ENCODE data around the gene EIF5. TPM values are rescaled to one million over a fixed set of nuclear protein-coding genes. Genes with fewer than 3 reads are reported as not detected.

Gene EIF5
- total and polyA plus RNA-seq, 2 of the 8 experiments (the other 6 are each of a cell fraction or from before 2014, with no cell fraction given) = 179 to 323 TPM

DNA sequence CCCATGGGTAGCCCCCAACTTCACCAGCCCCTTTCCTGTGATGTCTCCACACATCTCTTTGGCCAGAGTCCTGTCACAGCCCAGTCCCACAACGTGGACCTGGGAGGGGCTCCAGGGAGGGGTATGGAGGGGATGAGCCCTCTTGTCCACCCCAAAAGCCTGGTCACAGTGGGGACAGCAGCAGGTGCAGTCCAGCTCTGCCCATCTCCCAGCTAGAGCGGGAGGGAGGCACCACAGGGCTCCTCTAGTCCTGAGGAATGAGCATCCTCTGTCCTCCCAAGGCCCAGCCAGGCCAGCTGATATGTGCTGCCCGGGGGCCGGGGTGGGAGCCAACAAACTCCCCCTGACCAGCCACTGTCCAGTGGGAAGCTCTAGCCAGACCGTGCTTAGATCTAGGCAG lies 43.5 kb upstream of the EIF5 start:
- H2AFZ ChIP-seq (ENCODE audit: low read length) = no peak overlapping the region
- H3K18ac ChIP-seq (ENCODE audit: extremely low read depth, low read length) = no peak overlapping the region
- no peaks in the 10 kb centered on the region for H4K20me1 ChIP-seq (replicated peaks in 1 of 2; ENCODE audit: control insufficient read depth in 1 of 2, insufficient read depth in 2 of 2, low read length in 2 of 2)
- no peak overlapping the region for H4K5ac ChIP-seq (ENCODE audit: insufficient read length, low read depth, low read length)
- WGBS, 2 experiments (ENCODE audit: extremely low coverage in 1 of 2, insufficient coverage in 1 of 2, insufficient read length in 1 of 2, insufficient replicate concordance in 2 of 2, low coverage in 1 of 2, low lambda C conversion rate in 2 of 2, missing lambda C conversion rate in 1 of 2) = 88% methylated on average over 5 of the region's 5 CpGs; no CpG with 5 or more reads in 1 of the 2 experiments
- no peak overlapping the region for H2BK20ac ChIP-seq (ENCODE audit: low read length)
- no peak overlapping the region for H3K27ac ChIP-seq (ENCODE audit: low read depth, low read length)
- POLR2A ChIA-PET (ENCODE audit: partially characterized antibody) = interaction anchor here (2.5 kb wide), 1 partner anchor 43 kb away, joined by 5 read pairs; the partner anchor contains the start of gene EIF5
- H2BK15ac ChIP-seq (ENCODE audit: low read length) = no peak overlapping the region
- no peak for DNase-seq (ENCODE audit: low read depth in 1 of 2, low spot score in 2 of 2)
- no peaks in the 10 kb centered on the region for H3K79me2 ChIP-seq (ENCODE audit: control insufficient read depth in 1 of 2, insufficient read depth in 2 of 2, low read length in 2 of 2)
- no peak overlapping the region for H2BK5ac ChIP-seq (ENCODE audit: low read depth, low read length)
- no peak overlapping the region for H3K4me2 ChIP-seq (ENCODE audit: insufficient read depth in 1 of 2, low read depth in 2 of 2, low read length in 2 of 2)
- H3K56ac ChIP-seq (replicated peaks; ENCODE audit: insufficient read length, low read depth, low read length) = no peak overlapping the region
- no peak overlapping the region for H3K14ac ChIP-seq (ENCODE audit: insufficient read length)
- CTCF ChIA-PET (ENCODE audit: partially characterized antibody) = interaction anchor here (0.6 to 7.8 kb wide), 17 partner anchors 9 to 1899 kb away, joined by 3 to 128 read pairs (median 8); partner anchors contain the start of gene LBHD2
- H3K4me1 ChIP-seq (replicated peaks in 1 of 4; ENCODE audit: control insufficient read depth in 3 of 4, insufficient read depth in 4 of 4, low read length in 3 of 4) = peaks cover 0 to 2% (median under 1%) of the 10 kb centered on the region in 4 experiments; a peak in 2 of 7 replicates
- no peak overlapping the region for H2BK12ac ChIP-seq (ENCODE audit: low read depth, low read length)
- no peaks in the 10 kb centered on the region for H3K79me1 ChIP-seq (ENCODE audit: low read depth, low read length)
- no peak overlapping the region for H3K4ac ChIP-seq (replicated peaks; ENCODE audit: insufficient read length, low read depth, low read length)
- H3K9ac ChIP-seq (replicated peaks in 1 of 4; ENCODE audit: extremely low read depth in 1 of 4, low read depth in 3 of 4, low read length in 3 of 4) = no peak overlapping the region
- no peak overlapping the region for H3K4me3 ChIP-seq (ENCODE audit: extremely low read depth in 1 of 4, insufficient read depth in 2 of 4, low read depth in 3 of 4, low read length in 4 of 4)
- no peaks in the 10 kb centered on the region for H3K36me3 ChIP-seq (ENCODE audit: control insufficient read depth in 2 of 4, insufficient read depth in 4 of 4, low read length in 3 of 4)
- no peak overlapping the region for H2BK120ac ChIP-seq (replicated peaks; ENCODE audit: low read depth, low read length)
- no peak for FAIRE-seq
- H2AK5ac ChIP-seq (ENCODE audit: low read depth, low read length) = no peak overlapping the region
- no peak overlapping the region for H4K91ac ChIP-seq (replicated peaks; ENCODE audit: insufficient read length, low read length)
- no peaks in the 10 kb centered on the region for H3K23me2 ChIP-seq (ENCODE audit: low read depth, low read length)
- H3K9me3 ChIP-seq (ENCODE audit: insufficient read depth in 2 of 2, low read depth in 1 of 2, low read length in 1 of 2) = peaks cover 4% of the 10 kb centered on the region in 2 experiments; a peak in 1 of 4 replicates
- H3K23ac ChIP-seq (ENCODE audit: insufficient read length) = no peak overlapping the region
- H4K8ac ChIP-seq (ENCODE audit: extremely low read depth, insufficient read depth, low read length) = no peak overlapping the region
- no peaks in the 10 kb centered on the region; a peak in 1 of 7 replicates for H3K27me3 ChIP-seq (replicated peaks in 1 of 4; ENCODE audit: control insufficient read depth in 3 of 4, extremely low read depth in 1 of 4, insufficient read depth in 3 of 4, low read length in 3 of 4)
- TF ChIP-seq PHF8 (conservative IDR thresholded peaks at IDR 0.05; ENCODE audit: low read depth, low read length) (no peak), TEAD4 (IDR thresholded peaks at IDR 0.05; ENCODE audit: low read depth, low read length) (no peak), SIN3A (conservative IDR thresholded peaks at IDR 0.05 in 1 of 2, IDR thresholded peaks at IDR 0.05 in 1 of 2; ENCODE audit: low read depth in 1 of 2, low read length in 2 of 2) (no peak), SUZ12 (IDR thresholded peaks at IDR 0.05; ENCODE audit: low read length) (no peak), KDM1A (IDR thresholded peaks at IDR 0.05; ENCODE audit: borderline replicate concordance, low read length) (no peak), SIRT6 (IDR thresholded peaks at IDR 0.05; ENCODE audit: low read length) (no peak), TBP (IDR thresholded peaks at IDR 0.05; ENCODE audit: low read depth, low read length) (no peak), HDAC6 (IDR thresholded peaks at IDR 0.05; ENCODE audit: low read depth, low read length) (no peak), CHD2 (IDR thresholded peaks at IDR 0.05; ENCODE audit: low read length) (no peak)
- TF ChIP-seq, protein P1, sequence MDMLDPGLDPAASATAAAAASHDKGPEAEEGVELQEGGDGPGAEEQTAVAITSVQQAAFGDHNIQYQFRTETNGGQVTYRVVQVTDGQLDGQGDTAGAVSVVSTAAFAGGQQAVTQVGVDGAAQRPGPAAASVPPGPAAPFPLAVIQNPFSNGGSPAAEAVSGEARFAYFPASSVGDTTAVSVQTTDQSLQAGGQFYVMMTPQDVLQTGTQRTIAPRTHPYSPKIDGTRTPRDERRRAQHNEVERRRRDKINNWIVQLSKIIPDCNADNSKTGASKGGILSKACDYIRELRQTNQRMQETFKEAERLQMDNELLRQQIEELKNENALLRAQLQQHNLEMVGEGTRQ (IDR thresholded peaks at IDR 0.05; ENCODE audit: low read length) = no peak
